Endothelial cell of umbilical vein (primary cell): ENCODE results near the gene HNRNPL. TPM values are rescaled to one million over a fixed set of nuclear protein-coding genes. Genes with fewer than 3 reads are reported as not detected.

Source experiments
- BruUV-seq: library from RNA; stranded (reverse); fragments of 400-500 nt; replicated peaks from 2 replicates; lab custom pipeline; 2021; lab: Mats Ljungman, UMichigan
- CTCF ChIA-PET: fragments of 300-600, 350-600 bp; sonication (Branson Sonifier 250); formaldehyde crosslinking; loops from one replicate; lab custom pipeline; 2021; ENCODE audit warnings: antibody characterized with exemption, inconsistent platforms; lab: Charles Lee
- POLR2A ChIA-PET: fragments of 300-600, 350-600 bp; sonication (Branson Sonifier 250); formaldehyde crosslinking; loops from one replicate; lab custom pipeline; 2021; ENCODE audit warnings: antibody characterized with exemption, inconsistent platforms; lab: Charles Lee
- DNase-seq: peaks from one replicate; pipeline ENCODE4 v3.0.0-alpha.2; 2011; ENCODE audit warnings: low read depth, low spot score
- FAIRE-seq: peaks from 2 replicates; lab custom pipeline; 2011; peaks lifted over from hg19 to GRCh38; lab: Jason Lieb, UNC
- H2AFZ ChIP-seq: 2 replicates; pipeline ENCODE4 v1.6.0; 2012; ENCODE audit warnings: low read depth, low read length, control low read depth, inconsistent platforms
- H3K27ac ChIP-seq: 2 replicates; pipeline ENCODE4 v1.5.1; 2011; ENCODE audit warnings: low read depth, mild to moderate bottlenecking, control low read depth, low read length, moderate library complexity; ENCODE audit not compliant: insufficient read depth
- H3K27me3 ChIP-seq, 2 experiments: 2 replicates each; pipeline versions ENCODE4 v1.6.0 to v1.6.1; 2011; ENCODE audit warnings: low read length in 2 of 2, mixed read lengths in 1 of 2; ENCODE audit not compliant: control insufficient read depth in 2 of 2, insufficient read depth in 2 of 2
- H3K36me3 ChIP-seq, 2 experiments: 2 replicates in 1 of 2; 3 replicates in 1 of 2; pipeline ENCODE4 v1.5.1; 2011; ENCODE audit warnings: low read length in 2 of 2, mild to moderate bottlenecking in 1 of 2, moderate library complexity in 1 of 2; ENCODE audit not compliant: control insufficient read depth in 2 of 2, insufficient read depth in 2 of 2; ENCODE audit errors: extremely low read depth in 1 of 2
- H3K4me1 ChIP-seq: 3 replicates; pipeline ENCODE4 v1.5.1; 2011; ENCODE audit warnings: mild to moderate bottlenecking, low read length; ENCODE audit not compliant: control insufficient read depth, insufficient read depth; ENCODE audit errors: extremely low read depth
- H3K4me2 ChIP-seq: 2 replicates; pipeline ENCODE4 v1.6.1; 2011; ENCODE audit warnings: low read length, control low read depth, mixed read lengths; ENCODE audit not compliant: insufficient read depth
- H3K4me3 ChIP-seq, 3 experiments: fragments of 200-600 bp in 1 of 3; sonication (generic), shearing (Covaris generic) in 1 of 3; replicated peaks in 1 of 3; 2 replicates each; pipeline ENCODE4 v1.5.1; 2011 to 2016; ENCODE audit warnings: control low read depth in 3 of 3, low read length in 3 of 3, mild to moderate bottlenecking in 2 of 3, inconsistent platforms in 1 of 3, low read depth in 1 of 3, moderate library complexity in 1 of 3; ENCODE audit not compliant: insufficient read depth in 1 of 3
- H3K79me2 ChIP-seq: 2 replicates; pipeline ENCODE4 v1.6.0; 2012; ENCODE audit warnings: low read length, inconsistent platforms; ENCODE audit not compliant: control insufficient read depth, insufficient read depth
- H3K9ac ChIP-seq: replicated peaks from 2 replicates; pipeline ENCODE3; 2011; ENCODE audit warnings: low read length, control low read depth; ENCODE audit not compliant: insufficient read depth; ENCODE audit errors: extremely low read depth
- H3K9me1 ChIP-seq: replicated peaks from 3 replicates; pipeline ENCODE4 v1.6.0; 2011; ENCODE audit warnings: mild to moderate bottlenecking, low read length; ENCODE audit not compliant: control insufficient read depth, insufficient read depth; ENCODE audit errors: extremely low read depth
- H3K9me3 ChIP-seq: replicated peaks from 2 replicates; pipeline ENCODE4 v1.5.1; 2012; ENCODE audit warnings: low read length, inconsistent platforms; ENCODE audit not compliant: control insufficient read depth, insufficient read depth
- H4K20me1 ChIP-seq: replicated peaks from 2 replicates; pipeline ENCODE3; 2011; ENCODE audit warnings: mild to moderate bottlenecking, low read length; ENCODE audit not compliant: control insufficient read depth, insufficient read depth; ENCODE audit errors: extremely low read depth
- FOS ChIP-seq: IDR thresholded peaks from 2 replicates; pipeline ENCODE4 v1.6.1; 2011; ENCODE audit warnings: mild to moderate bottlenecking, low read length, moderate library complexity, borderline replicate concordance; ENCODE audit not compliant: insufficient read depth
- GATA2 ChIP-seq: IDR thresholded peaks from 2 replicates; pipeline ENCODE4 v1.7.0; 2011; ENCODE audit warnings: low read depth, mild to moderate bottlenecking, moderate library complexity, mixed read lengths, low read length; ENCODE audit not compliant: insufficient read length, insufficient read depth
- JUN ChIP-seq: IDR thresholded peaks from 2 replicates; pipeline ENCODE4 v1.6.1; 2011; ENCODE audit warnings: borderline replicate concordance, low read depth; ENCODE audit not compliant: insufficient read length, insufficient read depth
- MYC ChIP-seq: IDR thresholded peaks from one replicate; pipeline ENCODE4 v1.6.1; 2011; ENCODE audit warnings: mild to moderate bottlenecking, low read depth, low read length
- POLR2A ChIP-seq: IDR thresholded peaks from 2 replicates; pipeline ENCODE4 v1.6.1; 2012; ENCODE audit warnings: low read depth, mild to moderate bottlenecking, control low read depth, low read length
- POLR2AphosphoS5 ChIP-seq: IDR thresholded peaks from 2 replicates; pipeline ENCODE4 v1.6.1; 2012; ENCODE audit warnings: low read depth, mild to moderate bottlenecking, control low read depth, low read length, moderate library complexity; ENCODE audit not compliant: insufficient read depth
- dilution Hi-C: fragments of 300-500 bp; cut with MboI; formaldehyde crosslinking; loops from one replicate; pipeline ENCODE4 v1.15.0; 2019; ENCODE audit warnings: low sequenced_read_pairs; ENCODE audit not compliant: extremely low pct_ligation_motif_present
- intact Hi-C: fragments of 100-400 bp; cut with micrococcal nuclease; formaldehyde crosslinking; loops from one replicate; pipeline ENCODE4 v1.10.0; 2022
- polyA plus RNA-seq, 4 experiments: library from polyadenylated mRNA; depleted of rRNA in 3 of 4; stranded (reverse) in 3 of 4; unstranded in 1 of 4; fragments of >200 nt; gene quantifications; 2 replicates each; pipeline versions ENCODE4 v1.2.1 to v1.2.3, GENCODE V29; 2011 to 2012; ENCODE audit warnings: missing spikeins in 1 of 4
- total RNA-seq: library from RNA; stranded (reverse); gene quantifications from 2 replicates; pipeline ENCODE4 v1.2.3, GENCODE V29; 2021
- TF ChIP-seq, protein P1 (sequence below): IDR thresholded peaks from 2 replicates; pipeline ENCODE4 v1.6.1; 2011; ENCODE audit not compliant: insufficient read depth, insufficient read length
- TF ChIP-seq, protein P2 (sequence below), 2 donors: IDR thresholded peaks; 1 replicate in 1 of 2; 2 replicates in 1 of 2; pipeline ENCODE4 v1.5.1; 2011; ENCODE audit warnings: low read length in 2 of 2, mild to moderate bottlenecking in 2 of 2, moderate library complexity in 2 of 2, control low read depth in 1 of 2, inconsistent platforms in 1 of 2, low read depth in 1 of 2; ENCODE audit not compliant: insufficient read depth in 1 of 2; ENCODE audit errors: extremely low read depth in 1 of 2

The HNRNPL gene
- total and polyA plus RNA-seq, 2 donors (not counting 3 experiments of a cell fraction or from before 2014, with no cell fraction given) = 305 to 451 TPM

DNA sequence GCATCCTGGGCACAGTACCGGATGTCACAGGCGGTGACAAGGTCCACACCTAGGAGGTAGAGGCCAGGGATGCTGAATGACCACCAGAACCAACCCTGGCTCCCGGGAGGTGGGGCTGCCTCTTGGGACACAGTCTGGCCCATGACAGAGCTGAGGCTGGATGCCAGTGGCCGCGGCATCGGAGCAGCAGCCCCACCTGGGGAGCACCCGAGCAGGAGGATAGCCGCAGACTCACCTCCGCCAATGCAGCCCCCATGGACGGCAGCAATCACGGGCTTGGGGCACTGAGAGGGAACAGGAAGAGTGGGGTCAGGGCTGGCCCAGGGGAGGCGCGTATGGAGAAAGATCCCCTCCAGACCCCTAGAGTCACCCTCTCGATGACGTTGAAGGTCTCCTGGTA, 32.7 kb downstream of the HNRNPL start:
- POLR2A ChIA-PET = no interaction called here
- Histone ChIP-seq H3K9me1 (no peaks in the 10 kb centered on the region), H3K4me3 (no peak overlapping the region), H2AFZ (no peak overlapping the region), H3K27ac (no peak overlapping the region), H4K20me1 (no peaks in the 10 kb centered on the region), H3K9me3 (no peaks in the 10 kb centered on the region), H3K4me2 (no peak overlapping the region), H3K27me3 (no peaks in the 10 kb centered on the region), H3K79me2 (no peaks in the 10 kb centered on the region), H3K4me1 (no peaks in the 10 kb centered on the region), H3K36me3 (peaks cover 0 to 13% of the 10 kb centered on the region in 2 experiments), H3K9ac (no peak overlapping the region)
- dilution Hi-C loops (no loop called here), intact Hi-C loops (no loop called here)
- no peak for FAIRE-seq
- CTCF ChIA-PET = no interaction called here
- no peak for DNase-seq
- no TSS peak for BruUV-seq
- TF ChIP-seq MYC = no peak
- TF ChIP-seq, protein P1, sequence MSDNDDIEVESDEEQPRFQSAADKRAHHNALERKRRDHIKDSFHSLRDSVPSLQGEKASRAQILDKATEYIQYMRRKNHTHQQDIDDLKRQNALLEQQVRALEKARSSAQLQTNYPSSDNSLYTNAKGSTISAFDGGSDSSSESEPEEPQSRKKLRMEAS = no peak
- no peak for TF ChIP-seq JUN
- no peak for TF ChIP-seq FOS
- TF ChIP-seq GATA2 = no peak
- TF ChIP-seq, protein P2, sequence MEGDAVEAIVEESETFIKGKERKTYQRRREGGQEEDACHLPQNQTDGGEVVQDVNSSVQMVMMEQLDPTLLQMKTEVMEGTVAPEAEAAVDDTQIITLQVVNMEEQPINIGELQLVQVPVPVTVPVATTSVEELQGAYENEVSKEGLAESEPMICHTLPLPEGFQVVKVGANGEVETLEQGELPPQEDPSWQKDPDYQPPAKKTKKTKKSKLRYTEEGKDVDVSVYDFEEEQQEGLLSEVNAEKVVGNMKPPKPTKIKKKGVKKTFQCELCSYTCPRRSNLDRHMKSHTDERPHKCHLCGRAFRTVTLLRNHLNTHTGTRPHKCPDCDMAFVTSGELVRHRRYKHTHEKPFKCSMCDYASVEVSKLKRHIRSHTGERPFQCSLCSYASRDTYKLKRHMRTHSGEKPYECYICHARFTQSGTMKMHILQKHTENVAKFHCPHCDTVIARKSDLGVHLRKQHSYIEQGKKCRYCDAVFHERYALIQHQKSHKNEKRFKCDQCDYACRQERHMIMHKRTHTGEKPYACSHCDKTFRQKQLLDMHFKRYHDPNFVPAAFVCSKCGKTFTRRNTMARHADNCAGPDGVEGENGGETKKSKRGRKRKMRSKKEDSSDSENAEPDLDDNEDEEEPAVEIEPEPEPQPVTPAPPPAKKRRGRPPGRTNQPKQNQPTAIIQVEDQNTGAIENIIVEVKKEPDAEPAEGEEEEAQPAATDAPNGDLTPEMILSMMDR (IDR thresholded peaks at IDR 0.05; ENCODE audit: extremely low read depth in 1 of 2, insufficient read depth in 1 of 2, low read depth in 1 of 2, low read length in 2 of 2) = no peak
- no peak for TF ChIP-seq POLR2A
- no peak for TF ChIP-seq POLR2AphosphoS5
